Upper lobe of left lung (tissue), 6 donors: ENCODE data around the gene OTULIN. TPM values are rescaled to one million over a fixed set of nuclear protein-coding genes. Genes with fewer than 3 reads are reported as not detected.

Source experiments
- ATAC-seq, 2 donors: fragments of 200-7000 bp; cut with Tn5 transposase; one replicate each; pipeline ENCODE4 v1.9.1; 2022; ENCODE audit warnings: mild to moderate bottlenecking in 2 of 2, moderate library complexity in 2 of 2; ENCODE audit not compliant: low FRiP score in 2 of 2
- DNase-seq, 2 donors: peaks; one replicate each; pipeline ENCODE4 v3.0.0-alpha.2; 2019 to 2020
- H3K27ac ChIP-seq, 4 donors: fragments of 200-600 bp; sonication (generic); one replicate each; pipeline ENCODE4 v1.5.1; 2016 to 2019
- H3K27me3 ChIP-seq, 4 donors: fragments of 200-600 bp; sonication (generic); one replicate each; pipeline ENCODE4 v1.5.1; 2017 to 2019
- H3K36me3 ChIP-seq, 4 donors: fragments of 200-600 bp; sonication (generic); one replicate each; pipeline ENCODE4 v1.5.1; 2016 to 2019
- H3K4me1 ChIP-seq, 4 donors: fragments of 200-600 bp; sonication (generic); one replicate each; pipeline ENCODE4 v1.5.1; 2018 to 2019
- H3K4me3 ChIP-seq, 4 donors: fragments of 200-600 bp; sonication (generic); one replicate each; pipeline ENCODE4 v1.5.1; 2017 to 2019; ENCODE audit warnings: mild to moderate bottlenecking in 2 of 4, moderate library complexity in 1 of 4
- H3K9me3 ChIP-seq, 4 donors: fragments of 200-600 bp; sonication (generic); one replicate each; pipeline ENCODE4 v1.5.1; 2018 to 2019
- EP300 ChIP-seq, 4 donors: sonication (generic); formaldehyde crosslinking; IDR thresholded peaks; one replicate each; pipeline ENCODE4 v1.5.1; 2017; ENCODE audit warnings: antibody characterized with exemption in 4 of 4, control low read depth in 2 of 4
- POLR2A ChIP-seq, 4 donors: fragments of 450-650 bp; IDR thresholded peaks; one replicate each; pipeline ENCODE4 v1.5.1; 2016 to 2017; ENCODE audit warnings: antibody characterized with exemption in 4 of 4, mild to moderate bottlenecking in 2 of 4
- POLR2AphosphoS5 ChIP-seq, 2 donors: sonication (generic); formaldehyde crosslinking; IDR thresholded peaks; one replicate each; pipeline ENCODE4 v1.5.1; 2017; ENCODE audit warnings: antibody characterized with exemption in 2 of 2
- WGBS, 2 donors: methylation state at CpG; one replicate each; pipeline ENCODE4 v1.1.5; 2017 to 2018; 5-methylcytosine and 5-hydroxymethylcytosine counted together
- total RNA-seq, 6 donors: library from RNA; depleted of rRNA in 4 of 6; stranded (reverse); fragments of >200 nt in 4 of 6; gene quantifications; one replicate each; pipeline versions ENCODE4 v1.1.0 to v1.2.1, GENCODE V29; 2016 to 2021
- TF ChIP-seq, protein P1 (sequence below), 6 experiments: fragments of 450-650 bp in 4 of 6; fragments of 200-600 bp in 2 of 6; sonication (generic) in 2 of 6; IDR thresholded peaks; one replicate each; pipeline ENCODE4 v1.5.1; 2016 to 2019; ENCODE audit warnings: antibody characterized with exemption in 6 of 6
- donor health status: DM: no; HTN: no; CAD: no; lungs with moderate emphysema.
- donor health status: DM: no; HTN: yes; CAD: no; lungs with severe emphysema.

OTULIN gene
- total RNA-seq, 6 donors from 2014 or later: 31.0 to 81.1 (median 38.3) TPM

DNA sequence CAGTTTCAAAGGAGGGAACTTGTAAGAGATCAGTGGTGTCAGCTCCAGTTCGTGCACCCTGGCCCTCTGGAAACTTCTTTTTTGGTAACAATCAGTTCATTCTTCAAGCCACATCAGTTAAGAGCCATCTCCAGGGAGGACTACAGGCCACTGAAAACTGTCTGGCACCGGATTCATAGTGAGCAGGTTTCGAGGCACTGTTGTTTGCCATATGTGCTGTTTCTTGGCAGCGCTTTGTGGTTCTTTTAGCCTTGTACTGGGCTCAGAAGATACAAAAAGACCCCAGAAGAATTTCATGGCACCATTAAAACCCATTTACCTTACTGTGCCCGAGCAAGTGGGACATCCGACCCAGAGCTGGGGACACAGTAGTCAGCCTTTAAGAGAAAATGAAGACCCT is 68.5 kb downstream of the OTULIN start:
- H3K4me3 ChIP-seq: no peak overlapping the region
- TF ChIP-seq EP300 (IDR thresholded peaks at IDR 0.05): no peak
- no peak for TF ChIP-seq POLR2A (IDR thresholded peaks at IDR 0.05)
- no peak for TF ChIP-seq POLR2AphosphoS5 (IDR thresholded peaks at IDR 0.05)
- TF ChIP-seq, protein P1, sequence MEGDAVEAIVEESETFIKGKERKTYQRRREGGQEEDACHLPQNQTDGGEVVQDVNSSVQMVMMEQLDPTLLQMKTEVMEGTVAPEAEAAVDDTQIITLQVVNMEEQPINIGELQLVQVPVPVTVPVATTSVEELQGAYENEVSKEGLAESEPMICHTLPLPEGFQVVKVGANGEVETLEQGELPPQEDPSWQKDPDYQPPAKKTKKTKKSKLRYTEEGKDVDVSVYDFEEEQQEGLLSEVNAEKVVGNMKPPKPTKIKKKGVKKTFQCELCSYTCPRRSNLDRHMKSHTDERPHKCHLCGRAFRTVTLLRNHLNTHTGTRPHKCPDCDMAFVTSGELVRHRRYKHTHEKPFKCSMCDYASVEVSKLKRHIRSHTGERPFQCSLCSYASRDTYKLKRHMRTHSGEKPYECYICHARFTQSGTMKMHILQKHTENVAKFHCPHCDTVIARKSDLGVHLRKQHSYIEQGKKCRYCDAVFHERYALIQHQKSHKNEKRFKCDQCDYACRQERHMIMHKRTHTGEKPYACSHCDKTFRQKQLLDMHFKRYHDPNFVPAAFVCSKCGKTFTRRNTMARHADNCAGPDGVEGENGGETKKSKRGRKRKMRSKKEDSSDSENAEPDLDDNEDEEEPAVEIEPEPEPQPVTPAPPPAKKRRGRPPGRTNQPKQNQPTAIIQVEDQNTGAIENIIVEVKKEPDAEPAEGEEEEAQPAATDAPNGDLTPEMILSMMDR (IDR thresholded peaks at IDR 0.05): no peak
- no peaks in the 10 kb centered on the region for H3K27me3 ChIP-seq
- ATAC-seq (no peak), DNase-seq (no peak)
- H3K4me1 ChIP-seq: no peaks in the 10 kb centered on the region
- H3K36me3 ChIP-seq: peaks cover 0 to 14% (median 3%) of the 10 kb centered on the region in 4 donors
- WGBS, 2 donors: 90 to 94% methylated on average over 5 to 6 of the region's 6 CpGs
- no peaks in the 10 kb centered on the region for H3K9me3 ChIP-seq
- H3K27ac ChIP-seq: no peak overlapping the region

DNA sequence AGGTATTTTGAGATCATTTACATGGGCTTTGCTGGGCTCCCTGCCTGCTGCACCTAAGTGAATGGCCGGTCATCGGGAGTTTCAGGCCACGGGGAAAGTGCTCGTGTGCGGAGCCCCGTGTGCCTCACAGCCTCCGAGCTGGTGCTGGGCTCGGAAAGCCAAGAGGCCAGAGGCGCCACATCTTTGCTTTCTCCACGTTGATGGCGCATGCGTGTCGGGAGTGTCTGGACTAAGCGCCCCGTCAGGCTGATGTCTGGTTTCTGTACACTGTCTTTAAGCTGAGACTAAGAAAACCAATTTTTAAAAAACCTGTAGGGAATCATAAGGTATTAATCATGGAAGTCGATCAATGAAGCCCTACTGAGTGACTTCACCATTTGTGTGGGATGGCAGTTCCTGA is 69.1 kb downstream of the OTULIN start:
- Histone ChIP-seq H3K9me3 (no peaks in the 10 kb centered on the region), H3K4me1 (no peaks in the 10 kb centered on the region), H3K27ac (no peak overlapping the region), H3K36me3 (peaks cover 0 to 17% (median 5%) of the 10 kb centered on the region in 4 donors), H3K4me3 (no peak overlapping the region), H3K27me3 (no peaks in the 10 kb centered on the region)
- WGBS, 2 donors: 97% methylated on average over 16 of the region's 16 CpGs
- ATAC-seq (no peak), DNase-seq (no peak)
- TF ChIP-seq POLR2A (IDR thresholded peaks at IDR 0.05): no peak
- TF ChIP-seq EP300 (IDR thresholded peaks at IDR 0.05): no peak
- TF ChIP-seq POLR2AphosphoS5 (IDR thresholded peaks at IDR 0.05): no peak
- TF ChIP-seq, protein P1 (IDR thresholded peaks at IDR 0.05): no peak

DNA sequence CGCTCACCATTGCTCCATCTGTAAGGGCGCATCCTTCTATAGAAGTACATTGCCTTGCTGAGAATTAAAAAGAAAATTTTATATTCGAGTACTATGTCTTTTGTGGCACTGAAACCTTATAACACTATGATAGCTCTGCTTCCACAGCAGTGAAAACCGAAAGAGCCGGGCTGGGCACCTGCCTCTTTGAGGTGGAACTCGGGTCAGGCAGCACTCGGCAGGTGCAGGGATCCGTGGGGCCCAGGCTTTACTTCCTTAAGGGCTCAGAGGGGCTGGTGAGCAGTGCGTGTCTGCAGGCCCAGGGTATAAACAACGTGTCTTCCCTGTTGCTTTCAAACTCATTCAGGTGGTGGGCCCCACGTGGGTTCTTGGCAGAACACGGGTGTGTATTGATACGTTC is 69.9 kb downstream of the OTULIN start:
- 93 to 94% methylated on average over 13 of the region's 13 CpGs for WGBS, 2 donors
- H3K27me3 ChIP-seq: no peaks in the 10 kb centered on the region

DNA sequence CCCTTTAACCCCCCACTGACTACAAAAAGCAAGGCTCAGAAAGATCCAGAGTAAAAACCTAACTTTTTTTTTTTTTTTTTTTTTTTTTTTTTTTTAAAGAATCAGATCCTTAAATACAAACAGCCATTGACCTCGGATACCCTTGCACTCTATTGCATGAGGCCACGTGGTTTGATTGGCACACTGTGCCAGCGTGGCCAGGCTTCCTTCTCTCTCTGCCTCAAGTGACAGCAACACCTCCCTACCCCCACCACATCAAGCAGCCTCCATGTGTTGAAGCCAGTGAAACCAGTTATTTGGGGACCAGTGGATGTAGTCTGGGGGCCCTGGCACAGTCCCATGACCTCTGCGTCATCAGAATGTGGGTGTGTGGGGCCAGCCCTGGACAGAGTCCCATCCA is 71.4 kb downstream of the OTULIN start:
- TF ChIP-seq, protein P1 (IDR thresholded peaks at IDR 0.05): no peak
- no peak for TF ChIP-seq POLR2A (IDR thresholded peaks at IDR 0.05)
- TF ChIP-seq POLR2AphosphoS5 (IDR thresholded peaks at IDR 0.05): no peak
- H3K9me3 ChIP-seq: no peaks in the 10 kb centered on the region
- peaks cover 0 to 18% (median 8%) of the 10 kb centered on the region in 4 donors for H3K36me3 ChIP-seq
- H3K27me3 ChIP-seq: no peaks in the 10 kb centered on the region
- H3K4me1 ChIP-seq: no peaks in the 10 kb centered on the region
- WGBS, 2 donors: 68 to 72% methylated on average over 4 of the region's 4 CpGs
- DNase-seq (peak in 1 of 2 donors; percentile 49), ATAC-seq (peak in 1 of 2 donors; percentile 24)
- no peak overlapping the region for H3K4me3 ChIP-seq
- H3K27ac ChIP-seq: no peak overlapping the region

More for the DNA sequence above, 69.9 kb downstream of the OTULIN start:
- no peaks in the 10 kb centered on the region for H3K4me1 ChIP-seq
- H3K9me3 ChIP-seq: no peaks in the 10 kb centered on the region
- H3K36me3 ChIP-seq: peaks cover 0 to 17% (median 5%) of the 10 kb centered on the region in 4 donors
- H3K4me3 ChIP-seq: no peak overlapping the region
- DNase-seq (no peak), ATAC-seq (no peak)
- H3K27ac ChIP-seq: no peak overlapping the region
- TF ChIP-seq POLR2A (IDR thresholded peaks at IDR 0.05) (no peak), EP300 (IDR thresholded peaks at IDR 0.05) (no peak)
- TF ChIP-seq, protein P1 (IDR thresholded peaks at IDR 0.05): no peak

DNA sequence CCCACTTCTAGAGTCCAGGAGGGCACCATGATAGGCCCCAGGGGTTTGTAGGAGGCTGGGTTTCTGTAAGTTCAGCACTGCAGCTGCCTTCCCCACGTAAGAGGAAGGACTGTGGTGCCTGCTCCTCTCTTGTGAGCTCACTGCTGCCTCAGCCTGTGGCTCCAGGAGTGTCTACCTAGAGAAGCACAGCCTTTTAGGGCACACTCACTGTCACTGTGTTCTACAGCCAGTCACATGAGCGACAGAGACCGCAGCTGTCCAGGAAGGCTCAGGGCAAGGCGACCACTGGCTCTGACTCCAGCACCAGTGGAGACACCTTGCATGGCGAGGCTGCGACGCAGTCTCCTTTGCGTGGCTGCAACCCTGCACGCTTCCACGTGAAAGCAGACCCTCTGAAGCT is 72.8 kb downstream of the OTULIN start:
- H3K9me3 ChIP-seq: no peaks in the 10 kb centered on the region
- TF ChIP-seq POLR2AphosphoS5 (IDR thresholded peaks at IDR 0.05): no peak
- TF ChIP-seq, protein P1 (IDR thresholded peaks at IDR 0.05): no peak
- no peaks in the 10 kb centered on the region for H3K4me1 ChIP-seq
- peaks cover 0 to 28% (median 9%) of the 10 kb centered on the region in 4 donors for H3K36me3 ChIP-seq
- ATAC-seq: no peak
- no peak for DNase-seq
- H3K4me3 ChIP-seq: no peak overlapping the region
- H3K27ac ChIP-seq: no peak overlapping the region
- 91 to 97% methylated on average over 4 to 10 of the region's 10 CpGs for WGBS, 2 donors
- H3K27me3 ChIP-seq: no peaks in the 10 kb centered on the region
